Measurements from ENCODE around the gene ZNF441.

GRCh38 chr19:11749751-11750150 is 17.0 kb upstream of the ZNF441 start:
- TF ChIP-seq CTCF (IDR thresholded peaks at IDR 0.05), result no peak
- TF ChIP-seq POLR2A (IDR thresholded peaks at IDR 0.05), result no peak
- no peak for TF ChIP-seq POLR2AphosphoS5 (IDR thresholded peaks at IDR 0.05)
